HG02610 (cell line): Measurements from ENCODE around the gene PNKD.

ENCODE experiments used
- ATAC-seq: cut with Tn5 transposase; IDR thresholded peaks from one replicate; pipeline ENCODE4 v1.9.1; 2021; ENCODE audit warnings: mild to moderate bottlenecking, moderate library complexity; ENCODE audit not compliant: unreplicated experiment

Gene PNKD

DNA sequence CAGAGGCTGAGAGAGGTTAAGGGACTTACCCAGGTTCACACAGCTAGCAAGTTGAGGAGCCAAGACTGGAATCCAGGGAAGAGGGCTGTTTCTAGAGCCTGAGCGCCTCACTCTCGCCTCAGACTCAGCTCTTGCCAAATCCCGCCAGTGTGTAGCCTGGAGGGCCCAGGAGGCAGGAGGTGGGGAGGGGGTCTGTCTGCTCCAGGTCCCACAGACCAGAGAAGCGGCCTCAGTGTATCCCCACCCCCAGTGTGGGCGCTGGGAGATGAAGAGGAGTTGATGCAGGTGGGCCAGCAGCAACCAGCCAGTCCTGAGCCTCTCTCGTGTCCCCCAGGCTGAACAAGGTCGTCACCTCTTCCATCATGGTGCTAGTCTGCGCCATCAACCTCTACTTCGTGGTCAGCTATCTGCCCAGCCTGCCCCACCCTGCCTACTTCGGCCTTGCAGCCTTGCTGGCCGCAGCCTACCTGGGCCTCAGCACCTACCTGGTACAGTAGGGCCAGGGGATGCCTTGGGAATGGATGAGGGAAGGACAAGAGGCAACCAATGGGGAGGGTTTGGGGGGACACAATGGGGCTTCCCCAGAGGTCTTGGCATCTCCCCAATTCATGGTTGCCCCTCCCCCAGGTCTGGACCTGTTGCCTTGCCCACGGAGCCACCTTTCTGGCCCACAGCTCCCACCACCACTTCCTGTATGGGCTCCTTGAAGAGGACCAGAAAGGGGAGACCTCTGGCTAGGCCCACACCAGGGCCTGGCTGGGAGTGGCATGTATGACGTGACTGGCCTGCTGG is 124.2 kb downstream of the PNKD start:
- ATAC-seq = no peak

DNA sequence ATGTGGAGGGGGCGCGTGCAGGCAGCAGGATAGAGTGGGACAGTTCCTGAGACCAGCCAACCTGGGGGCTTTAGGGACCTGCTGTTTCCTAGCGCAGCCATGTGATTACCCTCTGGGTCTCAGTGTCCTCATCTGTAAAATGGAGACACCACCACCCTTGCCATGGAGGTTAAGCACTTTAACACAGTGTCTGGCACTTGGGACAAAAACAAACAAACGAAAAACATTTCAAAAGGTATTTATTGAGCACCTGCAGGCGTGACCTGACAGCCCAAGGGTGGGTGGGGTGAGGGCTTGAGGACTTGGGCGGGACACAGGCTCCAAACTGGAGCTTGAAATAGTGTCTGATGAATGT is 124.7 kb downstream of the PNKD start:
- no peak for ATAC-seq

GRCh38 chr2:218395456-218395825 is 125.1 kb downstream of the PNKD start:
- no peak for ATAC-seq

DNA sequence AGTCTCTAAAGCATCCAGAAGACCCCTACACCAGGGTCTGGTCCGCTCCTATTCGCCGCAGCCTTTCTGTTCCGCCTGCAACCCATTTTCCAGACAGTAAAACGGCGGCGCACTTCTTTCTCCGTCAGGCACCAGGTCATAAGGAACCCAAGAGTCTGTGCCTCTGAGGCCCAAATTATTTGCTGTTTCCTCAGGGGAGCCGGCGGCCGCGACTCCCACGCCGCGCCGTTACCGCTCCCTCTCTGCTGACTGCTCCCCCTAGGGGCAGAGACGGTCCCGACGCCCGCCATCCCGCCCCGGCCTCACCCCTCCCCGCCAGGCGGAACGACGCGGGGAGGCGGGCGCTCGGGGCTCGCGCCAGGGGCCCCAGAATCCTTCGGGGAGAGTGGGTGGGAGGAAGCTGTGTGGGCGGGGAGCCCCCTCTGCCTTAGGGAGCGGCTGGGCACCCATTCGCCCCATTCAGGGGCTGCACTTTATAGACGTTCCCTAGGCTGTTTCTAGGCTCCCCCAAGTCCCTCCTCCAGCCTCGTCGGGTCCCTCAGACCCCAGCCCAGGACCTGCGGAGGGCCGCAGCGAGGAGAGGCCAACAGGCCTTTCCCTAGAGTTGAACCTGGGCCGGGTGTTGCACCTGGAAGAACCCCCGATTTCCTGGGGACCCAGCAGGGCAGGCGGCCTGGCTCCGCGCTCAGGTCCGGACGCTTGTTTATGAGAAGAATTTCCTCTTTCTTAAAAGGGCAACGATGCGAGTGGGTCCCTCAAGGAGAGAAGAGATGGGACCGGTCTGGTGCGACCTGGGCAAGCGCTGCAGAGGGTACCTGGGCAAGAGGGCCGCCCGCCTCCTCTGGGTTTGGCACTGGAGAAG is 125.7 kb downstream of the PNKD start:
- peak; percentile 50 for ATAC-seq
